Left forelimb (tissue), 1 donor: ENCODE results near the gene RAB24.
"Not testable (repeated sequence)": the region's sequence is repeated elsewhere in the genome, so short reads cannot be mapped to it uniquely, and the experiment has no call there.

ENCODE experiments used
- DNase-seq: peaks from one replicate; pipeline ENCODE4 v3.0.0-alpha.2; 2018; ENCODE audit warnings: low spot score

The RAB24 gene

DNA sequence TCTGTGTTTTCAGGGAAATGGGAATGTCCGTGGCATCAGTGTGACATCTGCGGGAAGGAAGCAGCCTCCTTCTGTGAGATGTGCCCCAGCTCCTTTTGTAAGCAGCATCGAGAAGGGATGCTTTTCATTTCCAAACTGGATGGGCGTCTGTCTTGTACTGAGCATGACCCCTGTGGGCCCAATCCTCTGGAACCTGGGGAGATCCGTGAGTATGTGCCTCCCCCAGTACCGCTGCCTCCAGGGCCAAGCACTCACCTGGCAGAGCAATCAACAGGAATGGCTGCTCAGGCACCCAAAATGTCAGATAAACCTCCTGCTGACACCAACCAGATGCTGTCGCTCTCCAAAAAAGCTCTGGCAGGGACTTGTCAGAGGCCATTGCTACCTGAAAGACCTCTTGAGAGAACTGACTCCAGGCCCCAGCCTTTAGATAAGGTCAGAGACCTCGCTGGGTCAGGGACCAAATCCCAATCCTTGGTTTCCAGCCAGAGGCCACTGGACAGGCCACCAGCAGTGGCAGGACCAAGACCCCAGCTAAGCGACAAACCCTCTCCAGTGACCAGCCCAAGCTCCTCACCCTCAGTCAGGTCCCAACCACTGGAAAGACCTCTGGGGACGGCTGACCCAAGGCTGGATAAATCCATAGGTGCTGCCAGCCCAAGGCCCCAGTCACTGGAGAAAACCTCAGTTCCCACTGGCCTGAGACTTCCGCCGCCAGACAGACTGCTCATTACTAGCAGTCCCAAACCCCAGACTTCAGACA, 9.5 kb downstream of the RAB24 start:
- DNase-seq, result no peak

DNA sequence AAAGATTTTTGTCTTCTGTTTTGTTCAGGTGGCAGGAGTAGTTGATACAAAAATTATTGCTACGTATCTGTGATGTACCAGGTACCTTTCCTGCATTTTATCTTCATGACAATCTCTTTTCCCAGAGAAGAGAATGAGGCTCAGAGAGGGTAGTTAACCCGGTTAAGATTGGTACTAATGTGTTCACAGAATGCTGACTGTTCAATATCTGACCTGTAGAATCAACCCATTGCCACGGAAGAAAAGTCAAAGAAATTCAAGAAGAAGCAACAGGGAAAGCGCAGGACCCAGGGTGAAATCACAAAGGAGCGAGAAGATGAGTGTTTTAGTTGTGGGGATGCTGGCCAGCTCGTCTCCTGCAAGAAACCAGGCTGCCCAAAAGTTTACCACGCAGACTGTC, 11.8 kb downstream of the RAB24 start:
- DNase-seq, result no peak

DNA sequence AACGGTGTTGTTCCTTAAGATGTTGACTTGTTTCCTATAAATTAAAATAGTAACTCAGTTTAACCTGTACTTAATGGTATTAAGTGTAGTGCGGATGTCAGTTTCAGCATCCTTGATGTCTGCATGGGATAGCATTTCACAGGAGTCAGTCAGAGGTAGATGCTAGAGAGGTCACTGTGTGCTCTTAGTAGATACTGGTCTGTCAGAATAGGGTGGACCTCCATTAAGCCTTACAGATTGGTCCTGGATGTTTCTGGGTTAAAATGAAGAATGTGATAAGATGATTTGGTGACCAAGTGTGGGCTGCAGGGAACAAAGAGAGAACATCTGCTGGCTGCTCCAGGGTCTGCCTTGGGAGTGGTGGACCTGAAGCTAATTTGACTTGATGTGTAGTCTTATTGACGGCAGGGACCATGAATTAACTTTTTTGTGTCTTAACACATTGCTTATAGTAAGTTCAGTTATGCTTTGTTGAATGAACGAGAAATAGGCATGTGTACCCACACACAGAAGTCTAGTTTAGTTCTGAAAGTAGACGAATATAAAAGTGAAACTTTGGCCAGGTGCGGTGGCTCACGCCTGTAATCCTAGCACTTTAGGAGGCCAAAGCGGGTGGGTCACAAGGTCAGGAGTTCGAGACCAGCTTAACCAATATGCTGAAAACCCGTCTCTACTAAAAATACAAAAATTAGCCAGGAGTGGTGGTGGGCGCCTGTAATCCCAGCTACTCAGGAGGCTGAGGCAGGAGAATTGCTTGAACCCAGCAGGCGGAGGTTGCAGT, 12.5 kb downstream of the RAB24 start:
- no peak for DNase-seq

DNA sequence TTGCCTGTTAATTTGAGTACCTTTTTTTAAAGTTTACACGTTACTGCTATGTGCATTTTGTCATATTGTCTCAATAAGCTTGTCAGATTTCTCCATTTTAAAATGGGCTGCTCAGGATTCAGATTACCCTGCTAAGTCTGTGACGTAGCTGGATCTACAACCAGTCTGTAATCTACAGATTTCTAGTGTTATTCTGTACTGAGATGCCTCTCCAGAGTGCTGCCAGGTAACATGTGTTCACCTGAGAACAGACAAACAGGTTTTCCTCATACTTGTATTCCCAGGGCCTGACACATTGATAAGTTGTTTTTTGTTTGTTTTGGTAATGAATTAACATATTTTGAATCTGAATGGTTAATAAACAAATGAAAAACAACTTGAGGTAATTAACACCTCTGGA, 15.3 kb downstream of the RAB24 start:
- DNase-seq, result no peak

DNA sequence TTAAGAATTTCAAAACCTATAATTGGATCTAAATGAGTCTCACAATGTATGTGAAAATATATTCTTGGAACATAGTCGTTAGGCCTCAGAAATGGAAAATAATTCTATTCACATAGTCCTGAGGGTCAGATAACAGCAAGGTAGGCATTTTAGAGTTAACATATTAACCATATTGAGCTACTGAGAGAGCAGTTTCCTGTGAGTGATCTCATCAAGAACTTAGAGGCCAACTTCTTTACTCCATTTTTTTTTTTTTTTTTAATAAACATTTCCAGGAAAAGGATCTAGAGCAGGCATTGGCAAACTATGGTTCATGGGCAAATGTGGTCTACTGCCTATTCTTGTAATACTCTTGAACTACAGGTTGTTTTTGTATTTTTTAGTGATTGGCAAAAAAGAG, 26.6 kb downstream of the RAB24 start:
- DNase-seq, result no peak

GRCh38 chr5:177275883-177276282, 27.6 kb downstream of the RAB24 start:
- DNase-seq, result no peak

- DNase-seq, result no peak
Observed at GRCh38 chr5:177271113-177271512, 32.4 kb downstream of the RAB24 start.

DNA sequence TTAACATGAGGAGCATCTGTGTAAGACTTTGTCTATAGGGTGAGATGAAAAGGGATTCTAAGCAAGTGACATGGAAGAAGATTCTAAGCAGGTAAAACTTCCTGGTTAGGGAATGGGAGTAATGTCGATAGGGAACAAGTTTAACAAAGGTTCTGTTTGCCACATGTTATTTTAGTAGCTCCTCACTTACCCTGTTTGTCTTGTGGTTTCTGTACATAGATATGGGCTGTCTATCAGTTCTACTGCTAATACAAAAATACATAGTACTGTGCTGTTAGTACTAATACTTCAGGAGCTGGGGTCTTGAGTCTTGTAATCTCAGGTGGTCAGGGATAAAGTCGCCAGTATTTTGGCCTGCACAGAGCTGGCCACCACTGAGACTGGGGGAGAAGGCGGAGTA, 32.9 kb downstream of the RAB24 start:
- no peak for DNase-seq

DNA sequence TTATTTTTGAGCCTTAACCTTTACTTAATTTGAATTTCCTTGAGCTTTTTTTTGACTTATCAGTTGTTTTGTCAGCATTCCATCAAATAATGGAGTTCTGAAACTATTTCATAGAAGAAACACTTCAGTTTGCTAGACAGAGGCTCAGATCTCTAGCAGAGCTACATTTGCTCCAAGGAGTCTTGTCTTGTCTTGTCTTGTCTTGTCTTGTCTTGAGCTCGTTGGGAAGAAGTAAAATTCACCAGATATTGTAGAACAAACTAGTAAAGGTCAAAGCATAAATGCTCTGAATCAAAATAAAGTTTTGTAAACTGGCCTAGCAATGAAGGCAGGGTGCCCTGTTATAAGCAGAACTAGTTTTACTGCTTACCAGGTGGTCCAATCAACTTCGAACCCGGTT, 33.5 kb downstream of the RAB24 start:
- no peak for DNase-seq

GRCh38 chr5:177269232-177269895, 34.2 kb downstream of the RAB24 start:
- no peak for DNase-seq

DNA sequence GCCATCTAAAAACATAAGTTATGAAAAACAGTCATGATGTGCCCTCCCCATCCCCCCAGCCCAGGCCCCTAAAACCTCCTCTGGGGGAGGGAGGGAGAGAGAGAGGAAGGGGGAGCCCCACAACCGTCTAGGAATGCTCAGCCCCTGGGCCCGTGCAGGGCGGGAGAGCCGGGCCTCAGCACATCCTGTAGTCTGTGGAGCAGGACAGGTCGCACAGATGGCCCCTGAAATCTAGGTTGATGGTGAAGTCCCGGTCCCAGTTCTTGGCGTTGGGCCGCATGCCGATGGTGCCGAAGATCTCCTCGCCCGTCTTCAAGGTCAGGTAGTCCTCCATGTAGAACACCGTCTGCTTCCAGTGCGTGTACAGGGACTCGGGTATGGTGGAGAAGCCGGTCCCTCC, 38.1 kb downstream of the RAB24 start:
- no peak for DNase-seq

DNA sequence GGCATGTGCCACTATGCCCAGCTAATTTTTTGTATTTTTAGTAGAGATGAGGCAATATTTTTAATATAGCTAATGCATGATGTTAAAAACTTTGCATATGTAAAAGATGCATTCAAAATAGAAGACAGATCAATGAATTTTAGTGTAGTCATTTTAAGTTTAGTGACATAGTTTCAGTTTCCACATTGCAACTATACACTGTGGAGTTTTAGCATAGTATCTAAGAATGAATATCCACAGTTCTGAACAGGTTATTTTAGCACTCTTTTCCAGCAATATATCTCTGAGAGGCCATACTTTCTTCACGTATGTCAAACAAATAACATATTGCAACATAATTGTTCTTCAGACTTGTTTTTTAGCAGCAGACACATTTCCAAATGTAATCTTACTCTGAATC, 39.3 kb downstream of the RAB24 start:
- DNase-seq, result no peak

DNA sequence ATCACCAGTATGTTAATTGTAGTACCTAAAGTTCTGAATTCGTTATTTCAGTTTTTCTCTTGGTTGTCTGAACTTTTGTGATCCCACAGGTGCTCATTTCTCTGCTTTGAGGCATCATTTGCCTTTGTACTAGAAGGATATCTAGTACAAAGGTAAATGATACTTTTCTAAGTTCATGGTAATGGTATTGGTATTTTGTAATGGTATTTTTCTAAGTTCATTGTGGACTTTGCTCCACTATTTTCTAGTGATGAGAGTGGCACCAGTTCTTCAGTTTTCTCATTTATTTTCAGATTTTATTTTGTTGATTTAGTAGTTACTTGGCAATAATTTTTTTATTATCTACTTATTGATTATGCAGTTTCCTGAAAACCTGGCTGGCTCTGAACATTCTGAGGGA, 42.0 kb downstream of the RAB24 start:
- DNase-seq, result no peak

GRCh38 chr5:177260961-177261360, 42.6 kb downstream of the RAB24 start:
- no peak for DNase-seq

GRCh38 chr5:177258711-177259110, 44.8 kb downstream of the RAB24 start:
- not testable (repeated sequence) for DNase-seq

DNA sequence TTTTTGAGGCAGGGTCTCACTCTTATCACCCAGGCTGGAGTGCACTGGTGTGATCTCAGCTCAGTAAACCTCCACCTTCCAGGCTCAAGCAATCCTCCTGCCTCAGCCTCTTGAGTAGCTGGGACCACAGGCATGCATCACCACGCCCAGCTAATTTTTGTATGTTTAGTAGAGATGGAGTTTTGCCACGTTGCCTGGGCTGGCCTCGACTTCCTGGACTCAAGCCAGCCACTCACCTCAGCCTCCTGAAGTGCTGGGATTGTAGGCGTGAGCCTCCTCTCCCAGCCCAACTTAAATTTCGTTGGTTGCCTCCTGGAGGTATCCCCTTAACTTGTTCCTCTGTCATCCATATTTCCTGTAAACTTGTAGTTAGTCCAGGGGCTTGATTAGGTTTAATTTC, 47.2 kb downstream of the RAB24 start:
- DNase-seq, result no peak

GRCh38 chr5:177253252-177253651, 50.3 kb downstream of the RAB24 start:
- DNase-seq, result no peak
